HepG2 (cell line): ENCODE measurements around the gene EMC1. TPM values are rescaled to one million over a fixed set of nuclear protein-coding genes. Genes with fewer than 3 reads are reported as not detected.

Experiments used
- ATM ChIP-seq: fragments of 450-650 bp; IDR thresholded peaks from 2 replicates; pipeline ENCODE4 v1.7.1; 2017; ENCODE audit warnings: mild to moderate bottlenecking, borderline replicate concordance
- NONO ChIP-seq, 2 experiments: fragments of 450-650 bp in 1 of 2; sonication (generic) in 1 of 2; formaldehyde crosslinking in 1 of 2; IDR thresholded peaks in 1 of 2; conservative IDR thresholded peaks in 1 of 2; 2 replicates each; pipeline versions ENCODE4 v1.6.1 to v1.8.0; 2017 to 2022; ENCODE audit warnings: mild to moderate bottlenecking in 1 of 2, missing genetic modification reagents in 1 of 2, moderate library complexity in 1 of 2
- ONECUT2 ChIP-seq: sonication (generic); formaldehyde crosslinking; IDR thresholded peaks from 2 replicates; pipeline ENCODE4 v1.4.0; 2020; ENCODE audit warnings: missing genetic modification reagents
- PAX8 ChIP-seq: sonication (generic); formaldehyde crosslinking; IDR thresholded peaks from 2 replicates; pipeline ENCODE4 v1.8.0; 2022; ENCODE audit warnings: mild to moderate bottlenecking, missing genetic modification reagents, borderline replicate concordance
- PHF20 ChIP-seq: sonication (generic); formaldehyde crosslinking; IDR thresholded peaks from 2 replicates; pipeline ENCODE4 v1.5.0; 2020; ENCODE audit warnings: mild to moderate bottlenecking, missing genetic modification reagents
- SNRNP70 ChIP-seq: fragments of 200-400 bp; formaldehyde crosslinking; IDR thresholded peaks from 2 replicates; pipeline ENCODE4 v1.6.1; 2017; ENCODE audit warnings: mild to moderate bottlenecking, low read depth, low read length, moderate library complexity
- SSRP1 ChIP-seq: IDR thresholded peaks from 2 replicates; pipeline ENCODE4 v1.6.1; 2016; ENCODE audit warnings: control low read depth
- TCF7L2 ChIP-seq: IDR thresholded peaks from 2 replicates; pipeline ENCODE4 v1.6.1; 2011; ENCODE audit warnings: mild to moderate bottlenecking, low read depth, low read length, moderate library complexity
- ZBTB20 ChIP-seq: sonication (generic); formaldehyde crosslinking; IDR thresholded peaks from 2 replicates; pipeline ENCODE4 v1.8.1; 2023; ENCODE audit warnings: missing genetic modification reagents, low read depth, mild to moderate bottlenecking, borderline replicate concordance
- ZC3H13 ChIP-seq: sonication (generic); formaldehyde crosslinking; IDR thresholded peaks from 2 replicates; pipeline ENCODE4 v1.8.1; 2023; ENCODE audit warnings: mild to moderate bottlenecking, missing genetic modification reagents, moderate library complexity
- ZFYVE20 ChIP-seq: sonication (generic); formaldehyde crosslinking; IDR thresholded peaks from 2 replicates; pipeline ENCODE4 v1.8.0; 2023; ENCODE audit warnings: low read depth, mild to moderate bottlenecking, moderate library complexity, missing genetic modification reagents, borderline replicate concordance
- ZNF563 ChIP-seq: sonication (generic); formaldehyde crosslinking; IDR thresholded peaks from 2 replicates; pipeline ENCODE4 v1.8.0; 2022; ENCODE audit warnings: mild to moderate bottlenecking, moderate library complexity, missing genetic modification reagents
- ZNF607 ChIP-seq: sonication (generic); formaldehyde crosslinking; IDR thresholded peaks from 2 replicates; pipeline ENCODE4 v1.5.1; 2020; ENCODE audit warnings: missing genetic modification reagents, mild to moderate bottlenecking, borderline replicate concordance
- ZNF629 ChIP-seq: sonication (generic); formaldehyde crosslinking; conservative IDR thresholded peaks from 2 replicates; pipeline ENCODE4 v1.5.0; 2020; ENCODE audit warnings: missing genetic modification reagents
- ZNF773 ChIP-seq: sonication (generic); formaldehyde crosslinking; IDR thresholded peaks from 2 replicates; pipeline ENCODE4 v1.4.0; 2020; ENCODE audit warnings: missing genetic modification reagents, borderline replicate concordance
- ZNF780A ChIP-seq: sonication (generic); formaldehyde crosslinking; IDR thresholded peaks from 2 replicates; pipeline ENCODE4 v1.8.0; 2022; ENCODE audit warnings: mild to moderate bottlenecking, missing genetic modification reagents, moderate library complexity
- polyA plus RNA-seq, 8 experiments: library from polyadenylated mRNA; depleted of rRNA in 3 of 8; stranded (reverse) in 7 of 8; unstranded in 1 of 8; fragments of >200 nt; fragmentation: Illumina TruSeq in 4 of 8; extraction: Trizol in 4 of 8; gene quantifications; 2 replicates each; pipeline versions ENCODE4 v1.2.1 to v1.2.3, GENCODE V29; 2011 to 2016; ENCODE audit warnings: low read depth in 4 of 8, missing spikeins in 1 of 8, mixed read lengths in 1 of 8; ENCODE audit not compliant: insufficient read depth in 1 of 8
- total RNA-seq, 5 experiments: library from RNA; depleted of rRNA; stranded (reverse); fragments of >200 nt; fragmentation: Illumina TruSeq; extraction: Trizol; gene quantifications; 2 replicates each; pipeline ENCODE4 v1.2.3, GENCODE V29; 2016; ENCODE audit warnings: low read depth in 1 of 5
- TF ChIP-seq, protein P1 (sequence below): sonication (generic); formaldehyde crosslinking; IDR thresholded peaks from 2 replicates; pipeline ENCODE4; 2020; ENCODE audit warnings: missing genetic modification reagents, mild to moderate bottlenecking, borderline replicate concordance
- TF ChIP-seq, protein P2 (sequence below): IDR thresholded peaks from 2 replicates; pipeline ENCODE4 v1.6.1; 2016; ENCODE audit warnings: low read depth, borderline replicate concordance
- TF ChIP-seq, protein P3 (sequence below): sonication (generic); formaldehyde crosslinking; IDR thresholded peaks from 2 replicates; pipeline ENCODE4 v1.4.0; 2020; ENCODE audit warnings: missing genetic modification reagents, borderline replicate concordance
- TF ChIP-seq, protein P4 (sequence below): IDR thresholded peaks from 2 replicates; pipeline ENCODE4 v1.6.1; 2016

Gene EMC1
- total and polyA plus RNA-seq, 2 of the 13 experiments (the other 11 are each of a cell fraction or from before 2014, with no cell fraction given), result 38.0 to 61.3 TPM

DNA sequence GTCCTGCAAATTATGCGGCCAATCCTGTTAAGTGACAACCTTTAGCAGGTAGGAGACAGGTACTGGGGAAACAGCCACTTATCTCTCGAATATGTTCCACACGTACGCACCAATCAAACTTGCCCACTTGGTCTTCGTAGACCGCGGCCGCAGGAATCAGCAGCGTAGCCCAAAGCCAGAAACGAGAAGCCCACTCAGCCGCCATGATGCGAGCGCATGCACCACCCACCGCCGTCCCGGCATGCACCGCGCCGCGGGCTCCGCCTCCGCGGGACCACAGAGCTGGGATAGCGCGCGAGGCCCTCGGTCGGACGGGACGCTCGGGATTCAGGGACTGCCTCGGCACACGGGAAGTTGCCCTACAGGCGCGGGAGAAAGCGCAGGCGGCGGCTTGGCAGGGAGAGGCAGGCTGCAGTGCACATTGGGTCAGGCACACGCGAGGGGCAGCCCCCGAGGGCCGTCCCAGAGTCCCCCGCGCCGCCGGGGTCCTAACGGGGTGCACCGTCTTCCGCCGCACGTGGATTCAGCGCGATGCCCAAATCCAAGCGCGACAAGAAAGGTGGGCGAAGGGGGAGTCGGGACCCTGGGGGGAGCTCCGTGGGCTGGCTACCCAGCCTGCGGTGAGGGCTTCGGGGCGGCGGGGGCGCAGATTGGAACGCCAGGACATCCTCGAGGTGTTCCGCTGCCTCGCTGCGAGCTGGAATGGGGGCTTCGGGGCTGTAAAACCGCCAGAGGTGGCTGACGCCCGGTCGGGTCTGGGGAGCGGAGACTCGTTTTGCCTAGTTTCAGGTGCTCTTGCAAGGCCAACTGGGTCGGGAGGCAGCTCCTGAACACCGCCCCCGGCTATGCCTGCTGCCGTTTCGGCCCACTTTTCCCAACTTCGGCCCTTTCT is at the start of gene EMC1, which contains the start of gene MRTO4 (continued):
- TF ChIP-seq, protein P1, sequence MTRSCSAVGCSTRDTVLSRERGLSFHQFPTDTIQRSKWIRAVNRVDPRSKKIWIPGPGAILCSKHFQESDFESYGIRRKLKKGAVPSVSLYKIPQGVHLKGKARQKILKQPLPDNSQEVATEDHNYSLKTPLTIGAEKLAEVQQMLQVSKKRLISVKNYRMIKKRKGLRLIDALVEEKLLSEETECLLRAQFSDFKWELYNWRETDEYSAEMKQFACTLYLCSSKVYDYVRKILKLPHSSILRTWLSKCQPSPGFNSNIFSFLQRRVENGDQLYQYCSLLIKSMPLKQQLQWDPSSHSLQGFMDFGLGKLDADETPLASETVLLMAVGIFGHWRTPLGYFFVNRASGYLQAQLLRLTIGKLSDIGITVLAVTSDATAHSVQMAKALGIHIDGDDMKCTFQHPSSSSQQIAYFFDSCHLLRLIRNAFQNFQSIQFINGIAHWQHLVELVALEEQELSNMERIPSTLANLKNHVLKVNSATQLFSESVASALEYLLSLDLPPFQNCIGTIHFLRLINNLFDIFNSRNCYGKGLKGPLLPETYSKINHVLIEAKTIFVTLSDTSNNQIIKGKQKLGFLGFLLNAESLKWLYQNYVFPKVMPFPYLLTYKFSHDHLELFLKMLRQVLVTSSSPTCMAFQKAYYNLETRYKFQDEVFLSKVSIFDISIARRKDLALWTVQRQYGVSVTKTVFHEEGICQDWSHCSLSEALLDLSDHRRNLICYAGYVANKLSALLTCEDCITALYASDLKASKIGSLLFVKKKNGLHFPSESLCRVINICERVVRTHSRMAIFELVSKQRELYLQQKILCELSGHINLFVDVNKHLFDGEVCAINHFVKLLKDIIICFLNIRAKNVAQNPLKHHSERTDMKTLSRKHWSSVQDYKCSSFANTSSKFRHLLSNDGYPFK, result peak; percentile 95
- TF ChIP-seq, protein P2, sequence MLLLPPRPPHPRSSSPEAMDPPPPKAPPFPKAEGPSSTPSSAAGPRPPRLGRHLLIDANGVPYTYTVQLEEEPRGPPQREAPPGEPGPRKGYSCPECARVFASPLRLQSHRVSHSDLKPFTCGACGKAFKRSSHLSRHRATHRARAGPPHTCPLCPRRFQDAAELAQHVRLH (CRISPR knock-in tag), result 0 out of 2 replicates have a peak, but pooled peaks have one; percentile 60
- TF ChIP-seq TCF7L2, result no peak
- TF ChIP-seq, protein P3, sequence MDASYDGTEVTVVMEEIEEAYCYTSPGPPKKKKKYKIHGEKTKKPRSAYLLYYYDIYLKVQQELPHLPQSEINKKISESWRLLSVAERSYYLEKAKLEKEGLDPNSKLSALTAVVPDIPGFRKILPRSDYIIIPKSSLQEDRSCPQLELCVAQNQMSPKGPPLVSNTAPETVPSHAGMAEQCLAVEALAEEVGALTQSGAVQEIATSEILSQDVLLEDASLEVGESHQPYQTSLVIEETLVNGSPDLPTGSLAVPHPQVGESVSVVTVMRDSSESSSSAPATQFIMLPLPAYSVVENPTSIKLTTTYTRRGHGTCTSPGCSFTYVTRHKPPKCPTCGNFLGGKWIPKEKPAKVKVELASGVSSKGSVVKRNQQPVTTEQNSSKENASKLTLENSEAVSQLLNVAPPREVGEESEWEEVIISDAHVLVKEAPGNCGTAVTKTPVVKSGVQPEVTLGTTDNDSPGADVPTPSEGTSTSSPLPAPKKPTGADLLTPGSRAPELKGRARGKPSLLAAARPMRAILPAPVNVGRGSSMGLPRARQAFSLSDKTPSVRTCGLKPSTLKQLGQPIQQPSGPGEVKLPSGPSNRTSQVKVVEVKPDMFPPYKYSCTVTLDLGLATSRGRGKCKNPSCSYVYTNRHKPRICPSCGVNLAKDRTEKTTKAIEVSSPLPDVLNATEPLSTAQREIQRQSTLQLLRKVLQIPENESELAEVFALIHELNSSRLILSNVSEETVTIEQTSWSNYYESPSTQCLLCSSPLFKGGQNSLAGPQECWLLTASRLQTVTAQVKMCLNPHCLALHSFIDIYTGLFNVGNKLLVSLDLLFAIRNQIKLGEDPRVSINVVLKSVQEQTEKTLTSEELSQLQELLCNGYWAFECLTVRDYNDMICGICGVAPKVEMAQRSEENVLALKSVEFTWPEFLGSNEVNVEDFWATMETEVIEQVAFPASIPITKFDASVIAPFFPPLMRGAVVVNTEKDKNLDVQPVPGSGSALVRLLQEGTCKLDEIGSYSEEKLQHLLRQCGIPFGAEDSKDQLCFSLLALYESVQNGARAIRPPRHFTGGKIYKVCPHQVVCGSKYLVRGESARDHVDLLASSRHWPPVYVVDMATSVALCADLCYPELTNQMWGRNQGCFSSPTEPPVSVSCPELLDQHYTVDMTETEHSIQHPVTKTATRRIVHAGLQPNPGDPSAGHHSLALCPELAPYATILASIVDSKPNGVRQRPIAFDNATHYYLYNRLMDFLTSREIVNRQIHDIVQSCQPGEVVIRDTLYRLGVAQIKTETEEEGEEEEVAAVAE (CRISPR knock-in tag), result no peak
- TF ChIP-seq SSRP1 (CRISPR knock-in tag), result no peak
- peak; percentile 74 for TF ChIP-seq ZNF607 (CRISPR knock-in tag)
- TF ChIP-seq ZNF780A, result peak; percentile 85; the same call in 1 of the 2 replicates
- TF ChIP-seq PAX8 (CRISPR knock-in tag), result no peak
- no peak for TF ChIP-seq ZFYVE20 (CRISPR knock-in tag)
- TF ChIP-seq SNRNP70, result no peak
- TF ChIP-seq PHF20 (CRISPR knock-in tag), result peak; percentile 96
- no peak for TF ChIP-seq ZNF629 (CRISPR knock-in tag)
- peak; percentile 14; the same call in 1 of the 2 replicates for TF ChIP-seq ONECUT2 (CRISPR knock-in tag)
- 0 out of 2 replicates have a peak, but pooled peaks have one; percentile 21 for TF ChIP-seq ZC3H13 (CRISPR knock-in tag)
- peak; percentile 28 for TF ChIP-seq ZBTB20 (CRISPR knock-in tag)
- TF ChIP-seq, protein P4, sequence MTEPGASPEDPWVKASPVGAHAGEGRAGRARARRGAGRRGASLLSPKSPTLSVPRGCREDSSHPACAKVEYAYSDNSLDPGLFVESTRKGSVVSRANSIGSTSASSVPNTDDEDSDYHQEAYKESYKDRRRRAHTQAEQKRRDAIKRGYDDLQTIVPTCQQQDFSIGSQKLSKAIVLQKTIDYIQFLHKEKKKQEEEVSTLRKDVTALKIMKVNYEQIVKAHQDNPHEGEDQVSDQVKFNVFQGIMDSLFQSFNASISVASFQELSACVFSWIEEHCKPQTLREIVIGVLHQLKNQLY, result 0 out of 2 replicates have a peak, but pooled peaks have one; percentile 41
- TF ChIP-seq NONO (IDR thresholded peaks at IDR 0.05), result no peak
- TF ChIP-seq NONO (CRISPR knock-in tag; conservative IDR thresholded peaks at IDR 0.05), result peak; percentile 96
- no peak for TF ChIP-seq ATM
- no peak for TF ChIP-seq ZNF773 (CRISPR knock-in tag)
- peak; percentile 95 for TF ChIP-seq ZNF563 (CRISPR knock-in tag)
